ENCODE measurements around the gene KRTAP5-11.
"Not testable (repeated sequence)": the region's sequence is repeated elsewhere in the genome, so short reads cannot be mapped to it uniquely, and the experiment has no call there.

Gene KRTAP5-11

DNA sequence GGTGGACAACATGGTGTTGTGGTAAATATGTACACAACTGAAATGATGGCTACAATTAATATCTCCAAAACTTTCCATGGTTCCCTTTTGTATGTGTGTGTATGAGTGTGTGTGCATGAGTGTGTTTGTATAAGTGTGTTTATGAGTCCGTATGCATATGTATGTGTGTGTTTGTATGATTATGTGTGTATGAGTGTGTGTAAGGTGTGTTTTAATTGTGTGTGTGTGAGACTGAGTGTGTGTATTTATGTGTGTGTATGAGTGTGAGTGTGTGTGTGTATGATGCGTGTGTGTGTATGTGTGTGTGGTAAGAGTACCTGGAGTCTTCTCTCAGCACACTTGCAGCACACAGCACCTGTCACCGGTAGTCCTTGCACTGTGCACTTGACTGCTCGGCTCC lies 26.7 kb downstream of the KRTAP5-11 start:
- DNase-seq (ENCODE audit: low read depth in 3 of 3): no peak

DNA sequence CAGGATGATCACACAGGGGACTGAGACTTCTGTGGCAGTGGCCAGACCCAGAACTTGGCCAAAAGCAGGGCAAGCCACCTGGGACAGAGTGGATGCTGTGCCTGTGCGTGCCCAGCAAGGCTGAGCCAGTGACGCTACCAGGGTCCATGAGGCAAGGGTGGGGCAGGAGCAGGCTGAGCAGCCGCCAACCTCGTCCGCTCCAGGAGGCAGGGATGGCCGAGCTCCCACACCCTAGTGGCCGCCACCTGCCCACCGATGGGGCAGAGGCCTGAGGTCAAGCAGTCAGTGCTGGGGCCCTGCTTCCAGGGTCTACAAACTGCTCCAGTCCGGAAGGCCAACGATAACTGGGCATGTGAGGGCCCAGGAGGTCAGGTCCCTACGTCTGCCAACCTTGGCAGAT lies 27.2 kb downstream of the KRTAP5-11 start:
- DNase-seq (ENCODE audit: low read depth in 3 of 3): no peak

GRCh38 chr11:71554996-71555395 lies 27.7 kb downstream of the KRTAP5-11 start:
- DNase-seq (ENCODE audit: low read depth in 3 of 3): no peak

GRCh38 chr11:71551711-71552110 lies 31.0 kb downstream of the KRTAP5-11 start:
- DNase-seq (ENCODE audit: low read depth in 3 of 3): no peak

GRCh38 chr11:71548716-71549151 lies 33.9 kb downstream of the KRTAP5-11 start:
- no peak for DNase-seq (ENCODE audit: low read depth in 3 of 3)

DNA sequence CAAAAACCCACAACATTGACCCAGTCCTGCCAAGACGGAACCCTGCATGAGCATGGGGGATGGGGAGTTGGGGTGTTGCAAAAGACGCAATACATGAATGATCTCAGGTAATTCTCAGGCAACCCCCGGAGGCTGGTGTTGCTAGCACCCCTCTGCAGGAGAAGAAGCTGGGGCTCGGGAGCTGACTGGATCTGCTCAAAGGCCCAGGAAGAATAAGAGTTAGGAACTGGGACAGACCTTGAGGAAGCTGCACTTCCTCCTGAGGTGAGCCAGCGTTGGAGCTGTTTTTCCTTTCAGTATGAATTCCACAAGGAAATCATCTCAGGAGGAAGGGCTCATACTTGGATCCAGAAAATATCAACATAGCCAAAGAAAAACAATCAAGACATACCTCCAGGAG lies 34.6 kb downstream of the KRTAP5-11 start, which contains the start of gene KRTAP5-9:
KRTAP5-9 (plus strand) TSS at position 301 of the 400 bp plus-strand sequence. CDS start 238 bp downstream, outside the sequence.
- no peak for DNase-seq (ENCODE audit: low read depth in 3 of 3)

- DNase-seq (ENCODE audit: low read depth in 3 of 3): no peak
Observed at GRCh38 chr11:71545405-71545966, 37.2 kb downstream of the KRTAP5-11 start.

DNA sequence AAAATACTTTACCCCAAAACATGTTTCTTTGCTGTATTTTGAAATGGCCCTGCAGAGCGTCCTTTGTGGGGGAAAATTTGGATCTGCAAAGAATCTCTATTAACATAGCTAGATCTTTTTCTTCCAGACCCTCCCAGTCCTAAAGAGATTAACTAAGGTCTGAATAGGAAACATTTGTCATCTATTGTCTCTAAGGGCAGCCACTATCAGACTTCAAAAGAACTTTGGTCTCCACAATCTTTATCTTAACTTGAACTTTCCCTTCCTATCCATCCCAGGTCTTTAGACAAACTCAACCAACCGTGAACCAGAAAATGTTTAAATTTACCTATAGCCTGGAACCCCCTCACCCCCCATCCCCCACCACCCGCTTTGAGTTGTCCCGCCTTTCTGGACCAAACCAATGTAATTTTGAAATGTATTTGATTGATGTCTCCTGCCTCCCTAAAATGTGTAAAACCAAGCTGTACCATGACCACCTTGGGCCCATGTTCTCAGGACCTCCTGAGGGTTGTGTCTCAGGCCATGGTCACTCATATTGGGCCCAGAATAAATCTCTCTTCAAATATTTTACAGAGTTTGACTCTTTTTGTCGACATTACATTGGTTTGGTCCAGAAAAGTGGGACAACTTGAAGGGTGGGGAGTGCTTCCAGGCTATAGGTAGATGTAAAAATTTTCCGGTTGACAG lies 38.0 kb downstream of the KRTAP5-11 start:
- no peak for DNase-seq (ENCODE audit: low read depth in 3 of 3)

DNA sequence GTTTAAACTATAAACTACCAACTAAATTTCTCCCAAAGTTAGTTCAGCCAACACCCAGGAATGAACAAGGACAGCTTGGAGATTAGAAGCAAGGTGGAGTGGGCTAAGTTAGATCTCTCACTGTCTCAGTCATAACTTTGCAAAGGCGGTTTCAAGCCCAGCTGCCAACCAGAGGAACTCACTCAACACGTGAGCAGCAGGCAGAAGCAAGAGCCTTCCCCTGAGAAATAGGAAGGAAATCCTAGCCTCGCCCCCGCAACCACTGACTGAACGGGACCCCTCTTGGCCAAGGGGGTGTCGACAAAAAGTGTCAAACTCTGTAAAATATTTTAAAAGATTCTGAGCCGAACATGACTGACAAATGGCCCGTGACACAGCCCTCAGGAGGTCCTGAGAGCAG lies 38.8 kb downstream of the KRTAP5-11 start:
- no peak for DNase-seq (ENCODE audit: low read depth in 3 of 3)

- no peak for DNase-seq (ENCODE audit: low read depth in 3 of 3)
Observed at GRCh38 chr11:71542879-71543777, 39.5 kb downstream of the KRTAP5-11 start.

GRCh38 chr11:71542382-71542781 lies 40.3 kb downstream of the KRTAP5-11 start:
- DNase-seq (ENCODE audit: low read depth in 3 of 3): no peak

- not testable (repeated sequence) for DNase-seq (ENCODE audit: low read depth in 3 of 3)
Observed at GRCh38 chr11:71540521-71541304, 42.0 kb downstream of the KRTAP5-11 start.

- DNase-seq (ENCODE audit: low read depth in 3 of 3): not testable (repeated sequence)
Observed at GRCh38 chr11:71539971-71540370, 42.7 kb downstream of the KRTAP5-11 start.

GRCh38 chr11:71539017-71539416 lies 43.7 kb downstream of the KRTAP5-11 start:
- DNase-seq (ENCODE audit: low read depth in 3 of 3): no peak

- no peak for DNase-seq (ENCODE audit: low read depth in 3 of 3)
Observed at GRCh38 chr11:71538666-71538990, 44.0 kb downstream of the KRTAP5-11 start.

GRCh38 chr11:71537977-71538665 lies 44.6 kb downstream of the KRTAP5-11 start, which contains the start of gene KRTAP5-8:
TSS of gene KRTAP5-8 (plus strand) at chr11:71538025. CDS start at chr11:71538056, 31 bp downstream.
- not testable (repeated sequence) for DNase-seq (ENCODE audit: low read depth in 3 of 3)

DNA sequence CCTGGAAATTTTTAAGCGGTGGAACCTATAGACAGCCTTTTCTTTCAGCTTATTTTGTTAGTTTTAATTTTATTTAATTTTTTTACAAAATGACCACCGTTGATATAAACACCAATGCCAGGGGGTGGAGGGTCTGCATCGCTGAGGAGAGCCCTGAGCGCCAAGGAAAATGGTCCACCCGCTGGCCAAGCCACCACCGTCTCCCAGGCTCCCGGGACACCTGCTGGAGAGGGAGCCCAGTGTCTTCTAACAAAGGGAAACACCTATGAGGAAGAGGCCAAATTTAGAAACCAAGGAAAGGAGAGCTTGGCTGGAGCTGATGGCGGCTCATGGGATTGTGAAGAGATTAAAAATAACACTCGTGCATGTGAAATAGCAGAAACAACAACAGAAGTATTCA lies 45.1 kb downstream of the KRTAP5-11 start:
- no peak for DNase-seq (ENCODE audit: low read depth in 3 of 3)

DNA sequence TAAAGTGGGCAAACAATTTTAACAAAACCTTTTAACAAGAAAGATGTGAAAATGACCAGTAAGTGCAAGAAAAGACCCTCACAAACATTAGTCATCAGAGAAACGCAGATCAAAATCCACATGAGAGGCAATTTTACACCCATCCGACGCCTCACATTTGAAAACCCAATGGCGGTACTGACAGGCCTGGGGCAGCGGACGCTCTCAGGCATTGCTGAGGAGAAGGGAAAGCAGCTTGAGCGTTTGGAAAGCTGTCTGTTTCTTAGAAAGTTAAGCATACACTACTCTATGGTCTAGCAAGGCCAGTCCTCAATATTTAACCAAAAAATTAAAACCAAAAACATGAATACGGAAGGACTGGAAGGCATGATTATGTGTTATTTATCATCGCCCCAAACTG lies 46.9 kb downstream of the KRTAP5-11 start:
- no peak for DNase-seq (ENCODE audit: low read depth in 3 of 3)

DNA sequence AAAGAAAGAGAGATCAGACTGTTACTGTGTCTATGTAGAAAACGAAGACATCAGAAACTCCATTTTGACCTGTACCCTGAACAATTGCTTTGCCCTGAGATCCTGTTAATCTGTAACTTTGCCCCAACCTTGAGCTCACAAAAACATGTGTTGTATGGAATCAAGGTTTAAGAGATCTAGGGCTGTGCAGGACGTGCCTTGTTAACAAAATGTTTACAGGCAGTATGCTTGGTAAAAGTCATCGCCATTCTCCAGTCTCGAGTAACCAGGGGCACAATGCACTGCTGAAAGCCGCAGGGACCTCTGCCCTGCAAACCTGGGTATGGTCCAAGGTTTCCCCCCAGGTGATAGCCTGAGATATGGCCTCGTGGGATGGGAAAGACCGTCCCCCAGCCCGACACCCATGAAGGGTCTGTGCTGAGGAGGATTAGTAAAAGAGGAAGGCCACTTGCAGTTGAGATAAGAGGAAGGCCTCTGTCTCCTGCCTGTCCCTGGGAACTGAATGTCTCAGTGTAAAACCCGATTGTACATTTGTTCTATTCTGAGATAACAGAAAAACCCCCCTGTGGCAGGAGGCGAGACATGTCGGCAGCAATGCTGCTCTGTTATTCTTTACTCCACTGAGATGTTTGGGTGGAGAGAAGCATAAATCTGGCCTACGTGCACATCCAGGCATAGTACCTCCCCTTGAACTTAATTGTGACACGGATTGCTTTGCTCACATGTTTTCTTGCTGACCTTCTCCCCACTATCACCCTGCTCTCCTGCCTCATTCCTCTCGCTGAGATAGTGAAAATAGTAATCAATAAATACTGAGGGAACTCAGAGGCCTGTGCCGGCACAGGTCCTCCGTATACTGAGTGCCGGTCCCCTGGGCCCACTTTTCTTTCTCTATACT lies 47.7 kb downstream of the KRTAP5-11 start:
- not testable (repeated sequence) for DNase-seq (ENCODE audit: low read depth in 3 of 3)

DNA sequence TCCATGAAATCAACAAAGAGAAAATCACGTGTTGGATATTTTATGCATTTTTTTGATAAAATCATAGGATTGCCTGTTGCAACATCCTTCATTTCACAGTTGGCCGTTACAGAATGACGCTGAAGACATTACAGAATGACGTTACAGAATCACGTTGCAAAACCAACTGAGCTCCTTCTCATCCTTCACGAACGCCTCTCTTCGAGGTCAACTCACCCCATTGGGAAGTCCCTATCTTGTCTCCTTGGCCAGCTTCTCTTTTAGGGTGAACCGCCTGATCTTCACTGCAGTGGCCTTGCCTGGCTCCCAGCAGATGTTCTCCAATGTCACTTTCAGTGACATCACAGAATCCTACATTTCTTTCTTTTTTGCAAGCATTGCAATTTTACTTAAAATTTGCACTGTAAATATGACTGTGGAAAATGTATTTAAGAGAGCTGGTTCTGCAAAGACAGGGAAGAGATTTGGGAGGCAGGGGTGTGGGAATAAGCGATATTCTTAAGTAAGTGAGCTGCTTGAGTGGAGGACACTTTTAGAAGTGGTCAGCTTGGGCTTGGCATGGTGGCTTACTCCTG lies 50.6 kb downstream of the KRTAP5-11 start:
- DNase-seq (ENCODE audit: low read depth in 3 of 3): no peak
